Stomach (tissue), 9 donors: ENCODE measurements around the gene PCDH9. TPM values are rescaled to one million over a fixed set of nuclear protein-coding genes. Genes with fewer than 3 reads are reported as not detected.

ENCODE experiments used
- DNase-seq, 2 donors: peaks; one replicate each; pipeline versions ENCODE4 v3.0.0 to v3.0.0-alpha.2; 2013 to 2019
- H3K27ac ChIP-seq, 5 donors: fragments of 200-600 bp in 4 of 5; sonication (generic) in 4 of 5; one replicate each; pipeline ENCODE4 v1.5.1; 2013 to 2019; ENCODE audit warnings: mild to moderate bottlenecking in 1 of 5, moderate library complexity in 1 of 5
- H3K27me3 ChIP-seq, 3 donors: fragments of 200-600 bp; sonication (generic); one replicate each; pipeline ENCODE4 v1.5.1; 2017 to 2019; ENCODE audit warnings: mixed run types in 1 of 3
- H3K36me3 ChIP-seq, 4 donors: fragments of 200-600 bp; sonication (generic); 1 replicate in 3 of 4; 2 replicates in 1 of 4; pipeline ENCODE4 v1.5.1; 2016 to 2019
- H3K4me1 ChIP-seq, 4 donors: fragments of 200-600 bp; sonication (generic); one replicate each; pipeline ENCODE4 v1.5.1; 2016 to 2019
- H3K4me3 ChIP-seq, 4 donors: fragments of 200-600 bp; sonication (generic) in 3 of 4; one replicate each; pipeline ENCODE4 v1.5.1; 2016 to 2019; ENCODE audit warnings: mild to moderate bottlenecking in 1 of 4
- H3K9me3 ChIP-seq, 4 donors: fragments of 200-600 bp; sonication (generic); one replicate each; pipeline ENCODE4 v1.5.1; 2016 to 2019
- EP300 ChIP-seq: sonication (generic); formaldehyde crosslinking; IDR thresholded peaks from one replicate; pipeline ENCODE4 v1.6.1; 2017; ENCODE audit warnings: antibody characterized with exemption
- POLR2A ChIP-seq, 4 donors: fragments of 450-650 bp; IDR thresholded peaks; one replicate each; pipeline ENCODE4 v1.6.1; 2016; ENCODE audit warnings: antibody characterized with exemption in 4 of 4, control low read depth in 2 of 4, mild to moderate bottlenecking in 1 of 4, moderate library complexity in 1 of 4
- POLR2AphosphoS5 ChIP-seq, 3 donors: sonication (generic); formaldehyde crosslinking; IDR thresholded peaks; one replicate each; pipeline ENCODE4 v1.6.1; 2016; ENCODE audit warnings: antibody characterized with exemption in 3 of 3
- WGBS, 5 donors: extraction: QIAGEN DNeasy Blood & Tissue Kit in 3 of 5; methylation state at CpG; one replicate each; pipeline versions ENCODE4 v1.1.5 to v1.1.7; 2013 to 2018; 5-methylcytosine and 5-hydroxymethylcytosine counted together
- intact Hi-C: fragments of 100-400 bp; cut with DNase I; formaldehyde crosslinking; loops from one replicate; pipeline ENCODE4 v1.15.1; 2023; ENCODE audit warnings: low total_unique reads
- polyA plus RNA-seq, 3 donors: library from polyadenylated mRNA; stranded (reverse); fragments of 200-250 nt; gene quantifications; one replicate each; pipeline ENCODE4 v1.2.3, GENCODE V29; 2013
- total RNA-seq, 5 donors: library from RNA; depleted of rRNA; stranded (reverse); fragments of >200 nt; gene quantifications; one replicate each; pipeline versions ENCODE4 v1.1.0 to v1.2.3, GENCODE V29; 2014 to 2016
- TF ChIP-seq, protein P1 (sequence below), 7 experiments: fragments of 450-650 bp in 4 of 7; fragments of 200-600 bp in 3 of 7; sonication (generic) in 3 of 7; IDR thresholded peaks; one replicate each; pipeline ENCODE4 v1.5.1; 2016 to 2019; ENCODE audit warnings: antibody characterized with exemption in 7 of 7, control low read depth in 2 of 7, mild to moderate bottlenecking in 1 of 7
- donor health status: healthy with polysubstance abuse.
- donor health status: Bipolar disorder and iron deficiency.
- donor health status: healthy.

PCDH9 gene
- total and polyA plus RNA-seq, 8 donors: 0.40 to 36.2 (median 3.7) TPM

DNA sequence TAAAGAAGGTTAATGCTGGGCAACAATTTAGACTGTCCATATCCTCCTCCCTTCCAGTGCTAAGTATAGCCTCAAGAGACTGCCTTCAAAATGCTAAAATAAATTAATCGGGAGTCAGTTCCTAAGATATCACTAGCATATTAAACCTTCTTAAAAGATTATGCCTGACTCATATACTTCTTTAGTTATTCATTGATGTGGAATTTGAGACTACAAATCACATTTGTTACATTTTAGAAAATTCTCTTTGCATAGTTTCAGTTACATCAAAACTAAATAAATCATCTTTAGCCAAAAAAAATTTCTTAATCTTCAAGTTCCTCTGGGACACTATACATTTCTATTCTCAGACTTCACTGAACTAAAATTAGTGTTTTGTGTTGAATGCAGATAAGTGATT lies 769.1 kb downstream of the PCDH9 start:
- Histone ChIP-seq H3K27ac (no peak overlapping the region), H3K27me3 (no peaks in the 10 kb centered on the region), H3K4me3 (no peak overlapping the region), H3K36me3 (no peaks in the 10 kb centered on the region), H3K4me1 (no peaks in the 10 kb centered on the region), H3K9me3 (no peaks in the 10 kb centered on the region)
- intact Hi-C loops: no loop called here
- no peak for DNase-seq
- TF ChIP-seq, protein P1, sequence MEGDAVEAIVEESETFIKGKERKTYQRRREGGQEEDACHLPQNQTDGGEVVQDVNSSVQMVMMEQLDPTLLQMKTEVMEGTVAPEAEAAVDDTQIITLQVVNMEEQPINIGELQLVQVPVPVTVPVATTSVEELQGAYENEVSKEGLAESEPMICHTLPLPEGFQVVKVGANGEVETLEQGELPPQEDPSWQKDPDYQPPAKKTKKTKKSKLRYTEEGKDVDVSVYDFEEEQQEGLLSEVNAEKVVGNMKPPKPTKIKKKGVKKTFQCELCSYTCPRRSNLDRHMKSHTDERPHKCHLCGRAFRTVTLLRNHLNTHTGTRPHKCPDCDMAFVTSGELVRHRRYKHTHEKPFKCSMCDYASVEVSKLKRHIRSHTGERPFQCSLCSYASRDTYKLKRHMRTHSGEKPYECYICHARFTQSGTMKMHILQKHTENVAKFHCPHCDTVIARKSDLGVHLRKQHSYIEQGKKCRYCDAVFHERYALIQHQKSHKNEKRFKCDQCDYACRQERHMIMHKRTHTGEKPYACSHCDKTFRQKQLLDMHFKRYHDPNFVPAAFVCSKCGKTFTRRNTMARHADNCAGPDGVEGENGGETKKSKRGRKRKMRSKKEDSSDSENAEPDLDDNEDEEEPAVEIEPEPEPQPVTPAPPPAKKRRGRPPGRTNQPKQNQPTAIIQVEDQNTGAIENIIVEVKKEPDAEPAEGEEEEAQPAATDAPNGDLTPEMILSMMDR (IDR thresholded peaks at IDR 0.05): no peak
- WGBS, 5 donors: 64 to 86% (median 74%) methylated on average over 1 of the region's 1 CpG

DNA sequence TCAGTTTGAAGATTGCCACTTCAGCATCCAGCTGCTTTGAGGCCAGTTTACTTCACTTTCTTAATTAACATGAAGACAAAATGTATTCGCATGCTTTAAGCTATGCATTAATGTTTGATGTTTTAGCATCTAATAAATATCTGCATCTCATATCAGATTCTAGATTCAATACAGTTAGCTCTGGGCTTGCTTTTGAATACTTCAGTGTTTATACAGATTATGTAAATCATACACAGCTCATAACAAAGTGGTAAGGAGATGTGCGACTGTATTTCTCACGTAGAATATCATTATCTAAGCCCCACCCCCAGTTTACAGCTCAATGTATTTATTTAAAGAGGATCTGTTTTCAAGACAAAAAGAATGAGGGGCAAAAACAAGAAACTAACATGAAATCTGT lies 770.5 kb downstream of the PCDH9 start:
- no peaks in the 10 kb centered on the region for H3K9me3 ChIP-seq
- H3K36me3 ChIP-seq: no peaks in the 10 kb centered on the region
- 89 to 93% (median 91%) methylated on average over 3 of the region's 3 CpGs for WGBS, 5 donors
- no peaks in the 10 kb centered on the region for H3K27me3 ChIP-seq
- no peak overlapping the region for H3K4me3 ChIP-seq
- TF ChIP-seq POLR2AphosphoS5 (IDR thresholded peaks at IDR 0.05): no peak
- TF ChIP-seq POLR2A (IDR thresholded peaks at IDR 0.05): no peak
- no peak for TF ChIP-seq EP300
- TF ChIP-seq, protein P1 (IDR thresholded peaks at IDR 0.05): no peak
- intact Hi-C loops: no loop called here
- H3K4me1 ChIP-seq: no peaks in the 10 kb centered on the region
- no peak overlapping the region for H3K27ac ChIP-seq
- no peak for DNase-seq

DNA sequence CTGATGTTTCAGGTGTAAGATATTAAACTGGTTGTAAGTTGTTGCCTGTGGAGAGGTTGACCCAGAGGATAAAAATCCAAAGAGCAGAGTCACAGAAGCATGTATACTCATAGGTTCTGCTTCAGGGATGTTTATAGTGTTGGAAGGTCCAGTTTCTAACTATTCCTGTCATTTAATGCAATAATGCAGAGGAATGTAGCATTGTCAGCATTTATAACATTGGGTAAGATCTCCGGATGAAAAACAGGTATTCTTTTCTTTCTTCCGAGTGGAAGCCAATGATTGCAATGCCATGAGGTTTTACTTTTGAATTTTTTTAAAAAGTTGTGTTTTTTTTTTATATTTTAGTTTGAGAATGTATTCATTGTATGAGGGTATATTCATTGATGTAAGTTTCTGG lies 771.0 kb downstream of the PCDH9 start:
- TF ChIP-seq, protein P1 (IDR thresholded peaks at IDR 0.05): no peak
- no peak for TF ChIP-seq POLR2AphosphoS5 (IDR thresholded peaks at IDR 0.05)
- TF ChIP-seq POLR2A (IDR thresholded peaks at IDR 0.05): no peak
- no peak for TF ChIP-seq EP300
- Histone ChIP-seq H3K4me3 (no peak overlapping the region), H3K27me3 (no peaks in the 10 kb centered on the region), H3K27ac (no peak overlapping the region), H3K36me3 (no peaks in the 10 kb centered on the region), H3K4me1 (no peaks in the 10 kb centered on the region), H3K9me3 (no peaks in the 10 kb centered on the region)
- whole genome bisulfite sequencing, 5 donors: 91 to 98% (median 95%) methylated on average over 2 of the region's 2 CpGs
- intact Hi-C loops: no loop called here
- DNase-seq: no peak

DNA sequence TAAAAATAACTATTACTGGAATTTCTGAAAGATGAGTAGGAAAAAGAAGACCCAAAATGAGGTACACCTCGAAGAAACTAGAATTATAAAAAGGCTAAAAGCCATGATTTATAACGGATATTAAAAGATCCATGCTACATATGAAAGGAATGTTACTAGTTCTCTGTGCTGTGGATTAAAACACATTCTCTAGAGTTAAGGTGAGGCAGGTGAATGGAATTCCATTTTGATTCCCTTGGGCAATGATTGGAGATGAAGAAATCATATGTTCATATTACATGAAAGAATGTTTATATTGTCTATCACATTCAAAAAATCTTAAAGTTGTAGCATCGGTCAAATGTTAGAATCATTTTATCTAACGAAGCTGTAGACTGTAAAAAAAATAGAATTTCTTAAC lies 783.7 kb downstream of the PCDH9 start:
- H3K36me3 ChIP-seq: no peaks in the 10 kb centered on the region
- no peaks in the 10 kb centered on the region for H3K27me3 ChIP-seq
- no peak overlapping the region for H3K4me3 ChIP-seq
- intact Hi-C loops: no loop called here
- DNase-seq: no peak
- H3K4me1 ChIP-seq: no peaks in the 10 kb centered on the region
- no peak overlapping the region for H3K27ac ChIP-seq
- TF ChIP-seq EP300 (no peak), POLR2AphosphoS5 (IDR thresholded peaks at IDR 0.05) (no peak), POLR2A (IDR thresholded peaks at IDR 0.05) (no peak)
- TF ChIP-seq, protein P1 (IDR thresholded peaks at IDR 0.05): no peak
- H3K9me3 ChIP-seq: no peaks in the 10 kb centered on the region
- WGBS, 5 donors: 74 to 88% (median 81%) methylated on average over 4 of the region's 4 CpGs
